CD4-positive, alpha-beta T cell treated with Interleukin-12 subunit alpha and Interleukin-12 subunit beta, for 1 hour (primary cell): ENCODE results near the gene KIAA0232.
"Not testable (repeated sequence)": the region's sequence is repeated elsewhere in the genome, so short reads cannot be mapped to it uniquely, and the experiment has no call there.

Source experiments
- DNase-seq: peaks from one replicate; pipeline ENCODE4 v3.0.0-alpha.2; 2020

The KIAA0232 gene

GRCh38 chr4:6782147-6782845 is at the start of gene KIAA0232:
KIAA0232 (plus strand) TSS chr4:6782727; CDS start chr4:6824454, 41,727 bp downstream.
- peak; percentile 93 for DNase-seq

GRCh38 chr4:6733358-6734164 is 49.0 kb upstream of the KIAA0232 start:
- no peak for DNase-seq

- DNase-seq: no peak
Observed at GRCh38 chr4:6734165-6734786, 48.3 kb upstream of the KIAA0232 start.

GRCh38 chr4:6739920-6740319 is 42.6 kb upstream of the KIAA0232 start:
- DNase-seq: no peak

- DNase-seq: no peak
Observed at GRCh38 chr4:6740347-6740746, 42.2 kb upstream of the KIAA0232 start.

- no peak for DNase-seq
Observed at GRCh38 chr4:6742507-6742906, 40.0 kb upstream of the KIAA0232 start.

GRCh38 chr4:6742989-6743388 is 39.5 kb upstream of the KIAA0232 start:
- no peak for DNase-seq

GRCh38 chr4:6746721-6747293 is 35.7 kb upstream of the KIAA0232 start:
- DNase-seq: no peak

GRCh38 chr4:6747294-6748051 is 35.1 kb upstream of the KIAA0232 start:
- no peak for DNase-seq

- no peak for DNase-seq
Observed at GRCh38 chr4:6748286-6748685, 34.2 kb upstream of the KIAA0232 start.

DNA sequence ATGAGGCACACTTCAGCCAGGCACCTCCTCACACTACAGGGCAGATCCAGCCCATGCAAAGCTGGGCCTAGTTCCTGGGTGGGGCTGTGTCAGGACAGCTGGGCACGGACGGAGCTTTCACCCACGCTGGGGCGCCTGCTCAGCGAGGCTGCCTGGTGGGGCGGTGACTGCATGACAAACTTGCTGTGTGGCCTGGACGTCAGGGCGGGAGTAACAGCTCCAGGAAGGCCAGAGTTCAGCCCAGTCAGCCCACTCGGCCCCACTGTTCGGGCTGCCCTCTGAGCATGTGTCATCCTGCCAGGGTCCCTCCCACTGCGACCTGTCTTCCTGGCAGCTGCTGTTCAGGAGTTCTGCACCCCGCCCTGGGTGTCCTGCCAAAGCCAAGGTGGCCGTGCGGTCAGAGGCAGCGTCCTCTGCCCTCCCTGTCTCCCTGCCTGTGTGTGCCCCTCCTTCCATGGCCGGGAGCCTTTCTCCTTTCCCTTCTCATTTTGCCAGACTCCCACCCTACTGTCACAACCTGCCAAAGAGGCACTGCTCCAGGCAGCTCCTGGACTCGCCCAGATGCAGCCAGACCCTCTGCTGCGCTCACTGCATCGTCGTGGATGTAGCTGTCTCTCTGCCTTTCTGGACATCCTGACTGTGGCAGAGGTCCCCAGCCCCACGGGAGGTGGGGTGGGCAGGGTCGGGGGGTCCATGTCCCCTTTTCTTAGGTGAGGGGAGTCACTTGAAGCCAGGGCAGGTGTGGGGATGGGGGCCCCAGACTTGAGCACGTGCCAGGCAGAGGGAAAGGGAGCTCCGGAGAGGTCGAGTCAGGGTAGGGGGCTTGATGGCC is 33.0 kb upstream of the KIAA0232 start:
- no peak for DNase-seq

DNA sequence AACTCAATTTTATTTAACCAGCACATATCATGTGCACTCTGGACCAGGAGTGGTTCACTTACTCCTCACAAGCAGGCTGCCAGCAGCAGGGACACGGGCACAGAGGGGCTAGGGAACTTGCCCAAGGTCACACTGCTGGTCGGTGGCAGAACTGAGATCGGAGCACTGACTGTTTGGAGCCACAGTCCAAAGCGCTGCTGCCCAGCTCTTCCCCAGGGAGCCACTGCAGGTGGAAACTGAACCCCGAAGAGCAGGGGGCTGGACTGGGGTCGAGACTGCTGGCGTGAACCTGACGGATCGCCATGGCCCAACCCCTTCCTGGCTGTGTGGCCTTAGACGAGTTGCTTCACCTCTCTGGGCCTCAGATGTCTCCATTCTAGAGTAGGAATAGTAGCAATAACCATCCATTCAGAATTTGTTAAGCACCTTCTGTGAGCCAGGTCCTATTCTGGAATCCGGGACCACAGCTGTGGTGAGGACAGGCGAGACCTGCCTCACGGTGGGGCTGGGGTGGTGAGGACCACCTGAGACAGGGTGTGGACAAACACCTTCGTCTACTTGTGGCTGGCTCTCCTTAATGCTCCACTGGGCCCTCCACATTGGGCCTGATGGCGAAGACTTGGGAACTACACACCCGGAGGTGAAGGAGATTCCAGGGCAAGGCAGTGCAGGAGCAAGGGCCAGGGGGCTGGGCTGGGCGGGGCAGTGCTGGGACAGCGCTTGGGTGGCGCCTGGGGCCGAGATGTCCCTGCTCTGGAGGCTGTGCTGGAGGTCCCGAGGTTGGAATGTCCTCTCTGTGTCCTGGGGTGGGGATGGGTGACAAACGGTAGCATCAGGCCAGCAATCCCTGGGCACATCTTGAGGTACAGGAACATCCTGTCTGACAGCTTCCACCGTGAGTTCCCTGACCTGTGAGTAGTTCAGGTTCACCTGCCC is 32.0 kb upstream of the KIAA0232 start:
- no peak for DNase-seq

- DNase-seq: no peak
Observed at GRCh38 chr4:6751611-6752485, 30.7 kb upstream of the KIAA0232 start.

GRCh38 chr4:6752486-6752829 is 30.1 kb upstream of the KIAA0232 start:
- no peak for DNase-seq

- DNase-seq: no peak
Observed at GRCh38 chr4:6753103-6753560, 29.4 kb upstream of the KIAA0232 start.

DNA sequence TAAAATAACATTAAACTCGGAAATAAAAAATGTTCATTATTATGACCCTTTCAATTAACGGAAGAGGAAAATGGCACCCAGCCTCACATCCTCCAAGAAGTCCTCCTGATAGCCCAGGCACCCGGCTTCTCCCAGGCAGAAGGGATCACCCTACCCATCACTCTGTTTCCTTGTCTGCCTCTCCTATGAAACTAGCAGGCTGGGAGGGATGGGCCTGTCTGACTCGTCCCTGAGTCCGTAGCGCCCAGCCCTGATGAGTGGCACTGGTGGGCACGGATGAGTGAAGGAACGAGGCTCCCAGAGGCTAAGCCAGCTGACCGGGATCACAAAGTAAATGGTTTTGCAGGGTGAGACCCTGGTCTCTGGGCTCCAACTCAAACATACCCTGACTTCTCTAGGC is 28.6 kb upstream of the KIAA0232 start:
- DNase-seq: no peak

DNA sequence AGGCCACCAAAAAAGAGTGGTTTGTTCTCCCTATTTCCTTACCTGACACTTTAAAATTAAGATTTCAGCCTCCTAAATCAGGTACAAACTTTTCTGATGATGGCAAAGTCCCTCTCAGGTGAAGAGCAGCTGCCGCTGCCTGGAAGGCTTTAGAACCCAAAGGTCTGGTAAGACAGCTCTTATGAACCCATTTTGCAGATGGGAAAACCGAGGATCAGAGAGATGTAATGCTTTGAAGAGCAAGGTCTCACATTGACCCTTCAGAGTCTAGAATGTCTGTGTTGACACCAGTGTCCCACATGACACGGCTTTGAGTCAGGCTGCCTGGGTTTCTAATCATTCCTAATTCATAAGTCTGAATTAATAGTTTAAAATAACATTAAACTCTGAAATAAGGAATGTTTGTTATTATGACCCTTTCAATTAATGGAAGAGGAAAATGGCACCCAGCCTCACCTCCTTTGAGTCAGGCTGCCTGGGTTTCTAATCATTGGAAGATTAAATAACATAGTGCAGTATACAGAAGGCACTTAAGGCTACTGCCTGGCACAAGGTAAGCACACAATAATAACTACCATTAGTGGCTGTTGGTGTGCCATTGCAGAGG is 27.9 kb upstream of the KIAA0232 start:
- DNase-seq: no peak

DNA sequence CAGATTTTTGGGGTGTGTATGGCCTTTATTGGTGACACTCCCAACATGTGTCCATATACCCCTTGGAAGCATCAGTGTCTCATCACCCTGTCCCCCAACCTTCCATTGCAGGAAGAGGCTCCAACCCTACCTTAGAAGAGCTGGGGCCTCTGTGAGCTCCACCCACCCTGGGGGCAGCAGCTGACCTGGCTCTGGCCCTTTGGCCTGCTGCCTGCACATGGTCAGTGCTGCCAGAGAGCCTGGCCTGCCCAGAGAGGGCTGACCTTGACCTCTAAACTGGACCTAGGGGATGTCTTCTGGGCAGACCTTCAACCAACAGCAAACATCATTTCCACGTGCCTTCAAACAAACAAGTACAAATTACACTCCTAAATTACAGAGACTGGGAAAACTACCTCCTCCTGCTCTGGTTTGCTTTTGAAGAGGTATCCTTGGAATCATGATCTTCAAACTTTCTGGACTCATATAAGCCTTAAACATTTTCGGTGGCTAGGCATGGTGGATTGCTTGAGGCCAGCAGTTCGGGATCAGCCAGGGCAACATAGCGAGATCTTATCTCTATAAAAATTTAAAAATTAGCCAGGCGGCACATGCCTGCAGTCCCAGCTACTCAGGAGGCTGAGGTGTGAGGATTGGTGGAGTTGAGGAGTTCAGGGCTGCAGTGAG is 27.3 kb upstream of the KIAA0232 start:
- DNase-seq: no peak

- not testable (repeated sequence) for DNase-seq
Observed at GRCh38 chr4:6756345-6756744, 26.2 kb upstream of the KIAA0232 start.
